ENCODE measurements around the gene KIF25.

KIF25 gene

GRCh38 chr6:168054765-168055560 lies 57.5 kb downstream of the KIF25 start:
- H3K27me3 ChIP-seq (ENCODE audit: control insufficient read depth, insufficient read depth, low read length) = no peaks in the 10 kb centered on the region
- no peaks in the 10 kb centered on the region for H3K36me3 ChIP-seq (ENCODE audit: control insufficient read depth, insufficient read depth, low read length)
- H3K27ac ChIP-seq (ENCODE audit: low read depth, low read length) = no peak overlapping the region
- H3K9ac ChIP-seq (ENCODE audit: low read length) = no peak overlapping the region
- no peaks in the 10 kb centered on the region for H3K4me1 ChIP-seq (ENCODE audit: control insufficient read depth, insufficient read depth, low read length)
- H3K4me3 ChIP-seq (ENCODE audit: low read length) = no peak overlapping the region

GRCh38 chr6:168055696-168056489 lies 58.4 kb downstream of the KIF25 start:
- H3K9ac ChIP-seq (ENCODE audit: low read length) = no peak overlapping the region
- H3K36me3 ChIP-seq (ENCODE audit: control insufficient read depth, insufficient read depth, low read length) = no peaks in the 10 kb centered on the region
- no peak overlapping the region for H3K27ac ChIP-seq (ENCODE audit: low read depth, low read length)
- no peaks in the 10 kb centered on the region for H3K27me3 ChIP-seq (ENCODE audit: control insufficient read depth, insufficient read depth, low read length)
- no peak overlapping the region for H3K4me3 ChIP-seq (ENCODE audit: low read length)
- no peaks in the 10 kb centered on the region for H3K4me1 ChIP-seq (ENCODE audit: control insufficient read depth, insufficient read depth, low read length)

GRCh38 chr6:168056892-168057527 lies 59.5 kb downstream of the KIF25 start:
- no peaks in the 10 kb centered on the region for H3K4me1 ChIP-seq (ENCODE audit: control insufficient read depth, insufficient read depth, low read length)
- no peak overlapping the region for H3K9ac ChIP-seq (ENCODE audit: low read length)
- no peak overlapping the region for H3K4me3 ChIP-seq (ENCODE audit: low read length)
- H3K36me3 ChIP-seq (ENCODE audit: control insufficient read depth, insufficient read depth, low read length) = no peaks in the 10 kb centered on the region
- no peak overlapping the region for H3K27ac ChIP-seq (ENCODE audit: low read depth, low read length)
- no peaks in the 10 kb centered on the region for H3K27me3 ChIP-seq (ENCODE audit: control insufficient read depth, insufficient read depth, low read length)

- H3K27me3 ChIP-seq (ENCODE audit: control insufficient read depth, insufficient read depth, low read length) = no peaks in the 10 kb centered on the region
- no peak overlapping the region for H3K4me3 ChIP-seq (ENCODE audit: low read length)
- H3K36me3 ChIP-seq (ENCODE audit: control insufficient read depth, insufficient read depth, low read length) = no peaks in the 10 kb centered on the region
- no peaks in the 10 kb centered on the region for H3K4me1 ChIP-seq (ENCODE audit: control insufficient read depth, insufficient read depth, low read length)
- no peak overlapping the region for H3K9ac ChIP-seq (ENCODE audit: low read length)
- no peak overlapping the region for H3K27ac ChIP-seq (ENCODE audit: low read depth, low read length)
These were observed 60.4 kb downstream of the KIF25 start for GRCh38 chr6:168057836-168058235.

GRCh38 chr6:168058691-168059551 lies 61.5 kb downstream of the KIF25 start:
- no peak overlapping the region for H3K4me3 ChIP-seq (ENCODE audit: low read length)
- no peak overlapping the region for H3K9ac ChIP-seq (ENCODE audit: low read length)
- no peak overlapping the region for H3K27ac ChIP-seq (ENCODE audit: low read depth, low read length)
- H3K36me3 ChIP-seq (ENCODE audit: control insufficient read depth, insufficient read depth, low read length) = no peaks in the 10 kb centered on the region
- no peaks in the 10 kb centered on the region for H3K4me1 ChIP-seq (ENCODE audit: control insufficient read depth, insufficient read depth, low read length)
- no peaks in the 10 kb centered on the region for H3K27me3 ChIP-seq (ENCODE audit: control insufficient read depth, insufficient read depth, low read length)

GRCh38 chr6:168060521-168060931 lies 63.1 kb downstream of the KIF25 start:
- no peak overlapping the region for H3K9ac ChIP-seq (ENCODE audit: low read length)
- H3K4me1 ChIP-seq (ENCODE audit: control insufficient read depth, insufficient read depth, low read length) = no peaks in the 10 kb centered on the region
- no peak overlapping the region for H3K4me3 ChIP-seq (ENCODE audit: low read length)
- H3K27ac ChIP-seq (ENCODE audit: low read depth, low read length) = no peak overlapping the region
- no peaks in the 10 kb centered on the region for H3K36me3 ChIP-seq (ENCODE audit: control insufficient read depth, insufficient read depth, low read length)
- H3K27me3 ChIP-seq (ENCODE audit: control insufficient read depth, insufficient read depth, low read length) = no peaks in the 10 kb centered on the region

- H3K27ac ChIP-seq (ENCODE audit: low read depth, low read length) = no peak overlapping the region
- no peaks in the 10 kb centered on the region for H3K4me1 ChIP-seq (ENCODE audit: control insufficient read depth, insufficient read depth, low read length)
- H3K9ac ChIP-seq (ENCODE audit: low read length) = no peak overlapping the region
- no peak overlapping the region for H3K4me3 ChIP-seq (ENCODE audit: low read length)
- H3K36me3 ChIP-seq (ENCODE audit: control insufficient read depth, insufficient read depth, low read length) = no peaks in the 10 kb centered on the region
- H3K27me3 ChIP-seq (ENCODE audit: control insufficient read depth, insufficient read depth, low read length) = no peaks in the 10 kb centered on the region
These were observed 64.1 kb downstream of the KIF25 start for GRCh38 chr6:168061269-168062210.

- H3K36me3 ChIP-seq (ENCODE audit: control insufficient read depth, insufficient read depth, low read length) = no peaks in the 10 kb centered on the region
- no peaks in the 10 kb centered on the region for H3K4me1 ChIP-seq (ENCODE audit: control insufficient read depth, insufficient read depth, low read length)
- no peak overlapping the region for H3K4me3 ChIP-seq (ENCODE audit: low read length)
- H3K27me3 ChIP-seq (ENCODE audit: control insufficient read depth, insufficient read depth, low read length) = no peaks in the 10 kb centered on the region
- no peak overlapping the region for H3K9ac ChIP-seq (ENCODE audit: low read length)
- H3K27ac ChIP-seq (ENCODE audit: low read depth, low read length) = no peak overlapping the region
These were observed 65.1 kb downstream of the KIF25 start for GRCh38 chr6:168062346-168063289.

GRCh38 chr6:168063431-168063830 lies 66.0 kb downstream of the KIF25 start:
- Histone ChIP-seq H3K27me3 (ENCODE audit: control insufficient read depth, insufficient read depth, low read length) (no peaks in the 10 kb centered on the region), H3K27ac (ENCODE audit: low read depth, low read length) (no peak overlapping the region), H3K4me3 (ENCODE audit: low read length) (no peak overlapping the region), H3K9ac (ENCODE audit: low read length) (no peak overlapping the region), H3K36me3 (ENCODE audit: control insufficient read depth, insufficient read depth, low read length) (no peaks in the 10 kb centered on the region), H3K4me1 (ENCODE audit: control insufficient read depth, insufficient read depth, low read length) (no peaks in the 10 kb centered on the region)

- H3K27ac ChIP-seq (ENCODE audit: low read depth, low read length) = no peak overlapping the region
- H3K9ac ChIP-seq (ENCODE audit: low read length) = no peak overlapping the region
- no peaks in the 10 kb centered on the region for H3K27me3 ChIP-seq (ENCODE audit: control insufficient read depth, insufficient read depth, low read length)
- H3K4me1 ChIP-seq (ENCODE audit: control insufficient read depth, insufficient read depth, low read length) = no peaks in the 10 kb centered on the region
- no peak overlapping the region for H3K4me3 ChIP-seq (ENCODE audit: low read length)
- H3K36me3 ChIP-seq (ENCODE audit: control insufficient read depth, insufficient read depth, low read length) = no peaks in the 10 kb centered on the region
These were observed 66.8 kb downstream of the KIF25 start for GRCh38 chr6:168064226-168064807.

Measured in rectal smooth muscle tissue (tissue), 1 donor.